HepG2 (cell line): ENCODE data around the gene PFDN2. TPM values are rescaled to one million over a fixed set of nuclear protein-coding genes. Genes with fewer than 3 reads are reported as not detected.

ENCODE experiments used
- ATAC-seq: fragments of 200-7000 bp; cut with Tn5 transposase; 3 replicates; pipeline ENCODE4 v1.9.1; 2020; ENCODE audit warnings: mild to moderate bottlenecking, moderate library complexity
- BruUV-seq: library from RNA; stranded (reverse); fragments of 400-500 nt; replicated peaks from 2 replicates; lab custom pipeline; 2021; lab: Mats Ljungman, UMichigan
- CTCF ChIA-PET: fragments of 300-600 bp; formaldehyde crosslinking; extraction: SDS; loops from one replicate; lab custom pipeline; 2021; ENCODE audit warnings: low total read pairs, inconsistent platforms, low intra/inter-chr PET ratio; lab: Yijun Ruan, JAX
- POLR2A ChIA-PET: fragments of 350-600 bp; sonication (Branson Sonifier 250); formaldehyde crosslinking; loops from one replicate; lab custom pipeline; 2020; ENCODE audit warnings: antibody characterized with exemption, inconsistent platforms; lab: Yijun Ruan, JAX
- DNase-seq: peaks from one replicate; pipeline ENCODE4 v3.0.0-alpha.2; 2015; ENCODE audit warnings: low spot score
- FAIRE-seq: peaks from 3 replicates; lab custom pipeline; 2011; peaks lifted over from hg19 to GRCh38; lab: Jason Lieb, UNC
- H2AFZ ChIP-seq: one replicate; pipeline ENCODE4 v1.6.1; 2011; ENCODE audit warnings: low read length, inconsistent platforms
- H3K27ac ChIP-seq: fragments of 300-600 bp; 3 replicates; pipeline ENCODE4 v1.8.0; 2011; ENCODE audit warnings: mixed run types, mild to moderate bottlenecking, mixed read lengths, low read length, inconsistent platforms; ENCODE audit not compliant: insufficient read depth; ENCODE audit errors: extremely low read length
- H3K27me3 ChIP-seq, 2 experiments: fragments of 200-600 bp in 1 of 2; 2 replicates in 1 of 2; 3 replicates in 1 of 2; pipeline versions ENCODE4 v1.6.0 to v1.8.0; 2011; ENCODE audit warnings: low read length in 2 of 2, mild to moderate bottlenecking in 2 of 2, moderate library complexity in 2 of 2, inconsistent platforms in 1 of 2; ENCODE audit not compliant: insufficient read depth in 2 of 2, control insufficient read depth in 1 of 2
- H3K36me3 ChIP-seq, 2 experiments: fragments of 200-600 bp in 1 of 2; replicated peaks in 1 of 2; 2 replicates in 1 of 2; 3 replicates in 1 of 2; pipeline versions ENCODE4 v1.5.1 to v1.8.0; 2011; ENCODE audit warnings: low read length in 2 of 2, inconsistent platforms in 1 of 2; ENCODE audit not compliant: insufficient read depth in 2 of 2, control insufficient read depth in 1 of 2
- H3K4me1 ChIP-seq: 2 replicates; pipeline ENCODE4 v1.5.1; 2012; ENCODE audit warnings: low read length, inconsistent platforms; ENCODE audit not compliant: insufficient read depth
- H3K4me2 ChIP-seq: 2 replicates; pipeline ENCODE4 v1.6.0; 2011; ENCODE audit warnings: low read depth, low read length, inconsistent platforms
- H3K4me3 ChIP-seq, 3 experiments: fragments of 200-600 bp in 1 of 3; sonication (generic), shearing (Covaris generic) in 1 of 3; replicated peaks in 1 of 3; 2 replicates each; pipeline ENCODE4 v1.5.1; 2011 to 2016; ENCODE audit warnings: low read length in 3 of 3, inconsistent platforms in 2 of 3, low read depth in 2 of 3, mild to moderate bottlenecking in 2 of 3, control low read depth in 1 of 3, mixed read lengths in 1 of 3; ENCODE audit not compliant: insufficient read depth in 1 of 3
- H3K79me2 ChIP-seq: one replicate; pipeline ENCODE4 v1.6.1; 2011; ENCODE audit warnings: low read length, inconsistent platforms; ENCODE audit not compliant: insufficient read depth
- H3K9ac ChIP-seq: 2 replicates; pipeline ENCODE4 v1.6.0; 2011; ENCODE audit warnings: mild to moderate bottlenecking, low read depth, low read length, inconsistent platforms; ENCODE audit not compliant: insufficient read depth
- H3K9me3 ChIP-seq: 2 replicates; pipeline ENCODE4 v1.5.1; 2012; ENCODE audit warnings: mild to moderate bottlenecking, low read length
- H4K20me1 ChIP-seq: 2 replicates; pipeline ENCODE4 v1.6.0; 2011; ENCODE audit warnings: inconsistent platforms, mild to moderate bottlenecking, low read length, moderate library complexity; ENCODE audit not compliant: insufficient read depth
- CEBPG ChIP-seq: IDR thresholded peaks from 2 replicates; pipeline ENCODE4 v1.6.1; 2016
- HDAC1 ChIP-seq: sonication (generic); formaldehyde crosslinking; IDR thresholded peaks from 2 replicates; pipeline ENCODE4 v1.5.1; 2020; ENCODE audit warnings: mild to moderate bottlenecking, missing genetic modification reagents
- KDM2A ChIP-seq: sonication (generic); formaldehyde crosslinking; IDR thresholded peaks from 2 replicates; pipeline ENCODE4 v1.4.0; 2020; ENCODE audit warnings: low read depth, missing genetic modification reagents, borderline replicate concordance
- KIAA2018 ChIP-seq: sonication (generic); formaldehyde crosslinking; IDR thresholded peaks from 2 replicates; pipeline ENCODE4 v1.5.0; 2020; ENCODE audit warnings: mild to moderate bottlenecking, missing genetic modification reagents, borderline replicate concordance
- PITX1 ChIP-seq: sonication (generic); formaldehyde crosslinking; IDR thresholded peaks from 2 replicates; pipeline ENCODE4 v1.5.1; 2020; ENCODE audit warnings: mild to moderate bottlenecking, missing genetic modification reagents
- SPEN ChIP-seq: sonication (generic); formaldehyde crosslinking; IDR thresholded peaks from 2 replicates; pipeline ENCODE4 v1.5.1; 2020; ENCODE audit warnings: low read depth, mild to moderate bottlenecking, missing genetic modification reagents
- ZNF343 ChIP-seq: sonication (generic); formaldehyde crosslinking; IDR thresholded peaks from 2 replicates; pipeline ENCODE4 v1.4.0; 2020; ENCODE audit warnings: mild to moderate bottlenecking, missing genetic modification reagents
- WGBS: methylation state at CpG from one replicate; pipeline ENCODE4 v1.1.6; 2017; ENCODE audit warnings: low lambda C conversion rate; 5-methylcytosine and 5-hydroxymethylcytosine counted together
- in situ Hi-C: cut with HindIII; loops from 2 replicates; pipeline ENCODE4 v1.10.0; 2017; ENCODE audit warnings: low pct_unique_long_range_greater_than_20kb; ENCODE audit not compliant: extremely low pct_ligation_motif_present
- intact Hi-C: fragments of 100-400 bp; cut with micrococcal nuclease; formaldehyde crosslinking; loops from one replicate; pipeline ENCODE4 v1.10.0; 2022; ENCODE audit not compliant: unreplicated experiment
- polyA plus RNA-seq, 8 experiments: library from polyadenylated mRNA; depleted of rRNA in 3 of 8; stranded (reverse) in 7 of 8; unstranded in 1 of 8; fragments of >200 nt; fragmentation: Illumina TruSeq in 4 of 8; extraction: Trizol in 4 of 8; gene quantifications; 2 replicates each; pipeline versions ENCODE4 v1.2.1 to v1.2.3, GENCODE V29; 2011 to 2016; ENCODE audit warnings: low read depth in 4 of 8, missing spikeins in 1 of 8, mixed read lengths in 1 of 8; ENCODE audit not compliant: insufficient read depth in 1 of 8
- total RNA-seq, 5 experiments: library from RNA; depleted of rRNA; stranded (reverse); fragments of >200 nt; fragmentation: Illumina TruSeq; extraction: Trizol; gene quantifications; 2 replicates each; pipeline ENCODE4 v1.2.3, GENCODE V29; 2016; ENCODE audit warnings: low read depth in 1 of 5
- TF ChIP-seq, protein P1 (sequence below): sonication (generic); formaldehyde crosslinking; IDR thresholded peaks from 2 replicates; pipeline ENCODE4 v1.4.0; 2020; ENCODE audit warnings: mild to moderate bottlenecking, missing genetic modification reagents

The PFDN2 gene
- total and polyA plus RNA-seq, 2 of the 13 experiments (the other 11 are each of a cell fraction or from before 2014, with no cell fraction given), result 62.6 to 63.6 TPM

DNA sequence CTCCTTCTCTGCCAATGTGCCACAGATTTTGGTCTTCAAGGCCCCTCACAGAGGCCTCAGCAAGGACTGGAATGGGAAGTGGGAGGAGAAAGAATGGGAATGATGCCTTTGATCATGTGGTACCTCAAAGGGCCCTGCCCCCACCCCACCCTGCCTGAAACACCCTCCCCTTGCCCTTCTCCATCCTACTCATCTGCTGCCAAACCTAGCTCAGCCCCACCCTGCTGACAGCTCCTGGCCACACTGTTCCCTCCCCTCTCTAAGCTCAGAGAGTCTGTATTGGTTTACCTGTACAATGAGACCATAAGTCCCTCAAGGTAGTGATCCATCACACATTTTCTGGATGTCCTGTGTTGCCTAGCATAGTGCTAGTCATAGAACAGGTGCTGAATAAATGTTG is 41.4 kb downstream of the PFDN2 start:
- CTCF ChIA-PET, result no interaction called here

GRCh38 chr1:161074676-161075368 is 43.0 kb downstream of the PFDN2 start:
- no peak for FAIRE-seq
- Histone ChIP-seq H3K4me3 (peak overlapping the region; percentile 62 to 75 (median 64)), H3K4me1 (peaks cover 41% of the 10 kb centered on the region), H3K79me2 (no peaks in the 10 kb centered on the region), H4K20me1 (no peaks in the 10 kb centered on the region), H3K9me3 (no peaks in the 10 kb centered on the region), H2AFZ (peak overlapping the region; percentile 8), H3K4me2 (peak overlapping the region; percentile 96), H3K36me3 (no peaks in the 10 kb centered on the region), H3K27me3 (no peaks in the 10 kb centered on the region), H3K9ac (peak overlapping the region; percentile 70), H3K27ac (peak overlapping the region; percentile 27)
- peak; percentile 41 for DNase-seq
- peak; percentile 28 for ATAC-seq
- intact Hi-C loops (no loop called here), in situ Hi-C loops (no loop called here)
- WGBS, result 14% methylated on average over 5 of the region's 12 CpGs
- POLR2A ChIA-PET, result interaction anchor here (0.5 to 3.8 kb wide), 4 partner anchors 22 to 54 kb away, joined by 3 to 21 read pairs (median 7); partner anchors contain the start of genes F11R, NIT1, PFDN2 and USF1
- no TSS peak for BruUV-seq
- CTCF ChIA-PET, result interaction anchor here (4.5 kb wide), 1 partner anchor 22 kb away, joined by 50 read pairs; the partner anchor contains the start of gene KLHDC9
- TF ChIP-seq KIAA2018 (CRISPR knock-in tag), result no peak
- TF ChIP-seq PITX1 (CRISPR knock-in tag), result peak; percentile 12; the same call in 1 of the 2 replicates
- TF ChIP-seq, protein P1, sequence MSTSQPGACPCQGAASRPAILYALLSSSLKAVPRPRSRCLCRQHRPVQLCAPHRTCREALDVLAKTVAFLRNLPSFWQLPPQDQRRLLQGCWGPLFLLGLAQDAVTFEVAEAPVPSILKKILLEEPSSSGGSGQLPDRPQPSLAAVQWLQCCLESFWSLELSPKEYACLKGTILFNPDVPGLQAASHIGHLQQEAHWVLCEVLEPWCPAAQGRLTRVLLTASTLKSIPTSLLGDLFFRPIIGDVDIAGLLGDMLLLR, result 0 out of 2 replicates have a peak, but pooled peaks have one; percentile 16
- TF ChIP-seq KDM2A (CRISPR knock-in tag), result peak; percentile 22; the same call in 1 of the 2 replicates
- 0 out of 2 replicates have a peak, but pooled peaks have one; percentile 40 for TF ChIP-seq HDAC1
- peak; percentile 19; the same call in 1 of the 2 replicates for TF ChIP-seq SPEN (CRISPR knock-in tag)
- no peak for TF ChIP-seq ZNF343 (CRISPR knock-in tag)

More for the DNA sequence above, 41.4 kb downstream of the PFDN2 start:
- FAIRE-seq, result no peak
- in situ Hi-C loops (no loop called here), intact Hi-C loops (no loop called here)
- TF ChIP-seq CEBPG, result no peak
- Histone ChIP-seq H3K27me3 (no peaks in the 10 kb centered on the region; a peak in 1 of 5 replicates), H3K4me1 (peaks cover 41% of the 10 kb centered on the region), H3K36me3 (no peaks in the 10 kb centered on the region), H3K27ac (no peak overlapping the region), H4K20me1 (no peaks in the 10 kb centered on the region), H3K4me2 (no peak overlapping the region), H2AFZ (no peak overlapping the region), H3K4me3 (no peak overlapping the region), H3K9me3 (no peaks in the 10 kb centered on the region), H3K79me2 (no peaks in the 10 kb centered on the region), H3K9ac (no peak overlapping the region)
- no TSS peak for BruUV-seq
- POLR2A ChIA-PET, result no interaction called here
- no peak for ATAC-seq
- no peak for DNase-seq
